NOMO-1 (cell line): Measurements from ENCODE around the gene TYRO3.
A peak's percentile ranks its signal among the peaks of the same experiment; 100 is the strongest.

ENCODE experiments used
- DNase-seq, 2 experiments: peaks; one replicate each; lab custom pipeline; 2025; ENCODE audit not compliant: unreplicated experiment in 2 of 2; lab: John Stamatoyannopoulos, UW

TYRO3 gene

DNA sequence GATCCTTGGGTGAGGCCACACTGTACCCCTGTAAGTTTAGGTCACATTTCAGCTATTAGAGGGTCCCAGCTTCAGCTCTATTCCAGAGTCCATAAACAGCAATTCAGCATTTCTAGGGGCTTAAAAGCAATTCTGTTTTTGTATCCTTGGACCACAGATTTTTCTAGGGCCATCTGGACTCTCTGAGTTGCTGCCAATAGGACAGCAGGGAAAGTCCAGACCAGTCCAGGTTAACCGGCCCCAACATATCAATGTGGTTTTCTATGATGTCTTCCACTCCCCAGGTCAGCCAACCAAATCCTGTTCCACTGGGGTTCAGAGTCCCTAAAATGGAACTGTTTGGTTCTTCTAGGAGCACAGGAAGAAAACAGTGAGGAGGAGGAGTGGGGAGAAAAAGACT lies 40.0 kb downstream of the TYRO3 start:
- no peak for DNase-seq

DNA sequence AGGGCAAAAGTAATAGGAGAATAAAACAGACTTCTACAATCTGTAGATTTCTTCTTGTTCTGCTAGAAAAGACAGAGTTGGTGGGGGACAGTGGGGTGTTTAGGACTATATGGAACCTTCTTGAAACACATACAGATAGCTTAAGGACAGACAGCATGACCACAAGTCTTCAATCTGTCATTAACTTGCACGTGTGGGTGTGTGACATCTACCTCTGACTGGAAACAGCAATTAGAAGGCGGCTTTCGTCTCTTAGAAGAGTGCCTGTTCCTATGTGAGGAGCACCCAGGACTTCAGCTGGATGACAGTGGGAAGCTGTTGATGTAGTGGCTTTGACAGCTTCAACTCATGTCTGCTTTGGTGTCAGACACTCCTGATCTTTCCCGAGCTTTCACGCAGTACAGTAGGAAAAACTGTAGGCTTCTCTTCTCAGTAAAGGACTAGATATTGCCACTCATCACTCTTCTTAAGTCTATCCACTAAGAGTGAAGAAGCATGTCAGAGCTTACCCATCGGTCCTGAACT lies 44.5 kb downstream of the TYRO3 start:
- DNase-seq: no peak

DNA sequence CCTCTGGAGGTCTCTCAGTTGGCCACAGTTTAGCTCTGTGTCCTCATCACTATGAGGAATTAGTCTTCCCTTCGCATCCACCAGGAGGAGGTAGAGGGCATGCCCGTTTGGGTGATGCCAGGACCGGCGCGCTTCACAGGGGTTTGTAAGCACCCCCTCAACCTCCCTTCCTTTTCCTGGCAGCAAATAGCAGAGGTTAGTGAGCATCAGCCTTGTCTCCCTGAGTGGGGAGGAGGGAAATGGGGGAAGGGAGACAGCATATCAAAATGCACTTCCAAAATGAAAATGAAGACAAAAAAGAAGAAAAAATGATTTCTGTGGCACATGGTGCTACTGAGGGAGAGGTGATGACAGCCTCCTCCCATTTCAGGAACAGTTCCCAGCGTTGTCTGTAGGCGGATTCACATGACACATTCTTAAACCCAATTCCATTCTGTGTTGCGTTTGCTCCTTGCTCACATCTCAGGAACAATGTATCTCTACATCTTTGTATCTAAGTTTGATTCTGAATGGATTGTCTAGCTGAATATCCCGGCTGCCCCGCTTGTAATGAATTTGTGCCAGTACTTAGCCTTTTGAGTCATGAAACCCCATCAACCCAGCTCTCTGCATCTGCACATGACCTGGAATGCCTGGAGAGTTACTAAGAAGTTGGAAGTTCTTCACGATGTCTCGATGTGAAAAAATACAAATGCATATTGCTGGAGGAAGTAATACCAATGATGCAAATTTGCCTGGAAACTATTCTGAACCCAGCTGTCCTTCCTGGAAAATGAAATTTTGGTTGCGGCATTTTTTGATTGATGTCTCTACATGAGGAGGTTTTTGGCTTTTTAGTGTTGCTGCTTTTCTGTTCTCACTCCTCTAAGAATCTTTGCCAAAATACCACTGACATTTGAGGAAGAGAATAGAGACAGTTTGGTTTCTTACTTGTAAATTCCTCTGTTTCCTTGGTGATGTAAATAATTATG lies 45.2 kb downstream of the TYRO3 start:
- DNase-seq: peak; percentile 63 to 72

DNA sequence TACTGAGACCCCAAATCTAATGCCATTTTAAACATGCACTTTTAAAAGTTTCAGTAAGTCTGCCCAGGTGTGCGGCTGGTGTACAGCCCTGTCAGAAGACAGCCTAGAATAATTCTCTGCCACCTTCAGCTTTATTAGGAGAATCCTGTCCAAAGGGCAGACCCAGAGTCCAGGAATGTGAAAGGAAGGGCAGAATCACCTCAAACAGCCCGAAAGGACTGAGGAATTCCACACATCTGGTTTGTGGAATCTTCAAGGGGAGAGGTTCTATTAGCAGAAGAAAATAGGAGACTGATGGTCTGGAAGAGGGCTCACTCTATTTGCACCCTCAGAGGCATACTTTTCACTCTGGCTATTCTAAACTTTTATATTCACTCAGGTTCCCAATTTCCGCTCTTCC lies 46.6 kb downstream of the TYRO3 start:
- no peak for DNase-seq

DNA sequence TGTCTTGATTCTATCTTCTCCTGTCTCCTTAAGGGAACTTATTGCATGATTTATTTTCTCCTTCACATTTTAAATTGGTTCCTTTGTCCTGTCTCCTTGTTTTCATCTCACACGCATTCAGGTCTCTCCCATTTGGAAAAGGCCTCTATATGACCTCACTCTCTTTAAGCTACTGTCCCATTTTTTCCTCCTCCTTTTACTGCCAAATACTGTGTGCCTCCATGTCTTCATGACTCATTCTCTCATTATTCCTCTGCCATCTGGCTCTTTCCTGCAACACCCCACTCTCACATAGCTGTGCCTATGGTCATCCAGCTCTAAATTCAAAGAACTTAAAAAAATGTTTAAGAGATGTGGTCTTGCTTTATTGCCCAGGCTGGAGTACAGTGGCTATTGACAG lies 48.0 kb downstream of the TYRO3 start:
- DNase-seq: no peak

DNA sequence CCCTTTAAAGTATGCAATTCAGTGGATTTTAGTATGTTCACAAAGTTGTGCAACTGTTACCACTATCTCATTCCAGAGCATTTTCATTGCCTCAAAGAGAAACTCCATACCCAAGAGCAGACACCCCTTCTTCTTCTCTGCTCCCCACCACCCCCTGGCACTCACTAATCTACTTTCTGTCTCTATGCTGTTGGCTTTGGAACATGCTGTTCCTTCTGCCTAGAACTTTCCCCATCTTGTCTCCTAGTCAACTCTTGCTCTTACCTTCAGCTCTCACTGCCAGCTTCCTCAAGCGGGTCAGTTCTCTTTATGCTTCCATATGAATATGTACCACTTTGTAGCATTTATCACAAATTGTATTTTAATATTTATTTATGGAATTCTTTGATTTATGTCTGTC lies 50.1 kb downstream of the TYRO3 start:
- no peak for DNase-seq

DNA sequence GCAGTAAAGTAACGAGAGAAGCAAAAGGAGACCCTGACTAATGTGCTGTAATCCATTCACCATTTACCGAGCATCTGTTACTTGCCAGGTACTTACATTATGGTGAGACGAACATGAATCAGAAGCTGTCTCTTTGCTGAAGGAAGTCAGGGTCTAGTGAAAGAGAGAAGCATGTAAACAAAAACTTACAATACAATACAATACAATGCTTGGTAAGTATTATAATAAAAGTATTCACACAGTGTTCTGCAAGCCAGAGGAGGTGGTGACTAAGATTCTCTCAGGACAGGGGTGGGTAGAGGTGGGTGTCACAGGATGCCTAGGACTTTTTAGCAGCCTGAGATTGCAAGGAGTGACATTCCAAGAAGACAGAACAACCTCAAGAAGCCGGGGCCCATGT lies 51.0 kb downstream of the TYRO3 start:
- DNase-seq: no peak

DNA sequence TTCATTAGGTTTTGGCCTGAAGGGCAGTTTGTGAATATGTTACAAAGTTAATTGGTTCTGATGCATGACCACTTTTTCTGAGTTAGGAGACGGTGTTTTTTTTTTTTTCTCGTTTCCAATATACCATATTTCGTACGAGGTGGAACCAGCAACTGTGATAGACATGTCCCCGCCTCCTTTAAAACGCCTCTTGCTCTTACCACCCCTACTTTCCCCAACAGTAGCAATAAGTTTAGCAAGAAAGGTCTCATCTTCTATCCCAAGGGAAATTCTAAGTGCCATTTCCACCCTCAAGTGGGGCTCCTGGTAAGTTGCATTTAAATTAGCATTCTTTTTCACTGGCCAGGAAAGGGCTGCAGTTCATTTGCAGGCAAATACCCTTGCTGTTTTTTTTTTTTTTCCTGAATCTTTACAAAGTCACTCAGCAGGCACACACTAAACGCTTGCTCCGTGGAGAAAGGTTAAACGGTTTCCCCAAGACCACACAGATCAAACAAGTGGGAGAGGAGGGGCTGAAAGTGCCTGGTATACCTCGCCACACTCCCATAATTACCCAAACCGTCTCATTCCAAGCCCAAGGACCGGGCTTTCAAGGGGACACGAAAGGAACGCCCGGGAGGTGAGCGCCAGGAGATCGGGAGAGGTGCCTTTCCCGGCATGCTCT lies 61.7 kb downstream of the TYRO3 start:
- no peak for DNase-seq

DNA sequence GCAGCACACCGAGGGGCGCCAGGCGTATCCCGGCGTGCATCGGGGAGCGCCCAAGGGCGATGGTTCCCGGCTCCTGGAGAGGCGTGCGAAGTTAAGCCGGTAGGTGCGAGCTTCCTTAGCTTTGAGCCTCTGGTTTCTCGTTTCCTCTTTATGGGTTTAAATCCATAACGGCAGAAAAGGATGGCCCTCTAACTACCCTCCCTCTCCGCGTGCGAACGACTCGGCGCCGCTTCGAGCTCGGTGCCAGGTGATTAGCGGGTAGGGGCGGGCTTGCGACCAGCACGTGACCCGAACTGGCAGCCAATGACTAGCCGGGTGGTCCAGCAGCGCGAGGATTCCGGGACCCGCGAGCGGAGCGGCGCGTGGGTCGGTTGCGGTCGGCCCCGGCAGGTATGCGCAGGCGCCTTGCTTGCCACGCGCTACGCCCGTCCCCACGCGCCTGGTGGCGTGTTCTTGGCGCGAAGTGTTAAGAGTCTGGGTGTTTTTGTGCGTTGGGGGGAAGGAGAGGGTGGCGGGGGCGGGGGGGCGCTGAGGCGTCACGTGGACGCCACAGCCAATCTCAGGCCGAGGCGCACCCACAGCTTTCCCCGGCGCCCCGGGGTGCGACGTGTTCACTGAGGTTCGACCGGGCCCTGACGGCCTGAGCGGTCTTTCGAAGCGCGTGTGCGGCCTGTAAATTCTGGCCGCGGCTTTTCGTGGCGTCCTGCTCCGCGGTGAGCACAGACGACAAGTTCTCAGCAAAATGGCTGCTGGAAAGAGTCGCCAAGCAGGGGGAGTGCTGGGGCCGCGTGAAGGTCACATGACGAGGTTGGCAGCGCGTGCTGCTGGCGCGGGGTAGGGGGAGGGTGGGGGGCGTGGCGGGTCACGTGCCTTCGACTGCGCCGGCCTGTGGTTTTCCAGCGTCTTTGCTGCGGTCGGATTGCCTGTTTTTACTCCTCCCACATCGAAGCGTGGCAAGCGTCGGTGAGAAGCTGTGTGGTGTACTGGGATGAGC lies 62.5 kb downstream of the TYRO3 start:
- peak; percentile 88 to 89 for DNase-seq

DNA sequence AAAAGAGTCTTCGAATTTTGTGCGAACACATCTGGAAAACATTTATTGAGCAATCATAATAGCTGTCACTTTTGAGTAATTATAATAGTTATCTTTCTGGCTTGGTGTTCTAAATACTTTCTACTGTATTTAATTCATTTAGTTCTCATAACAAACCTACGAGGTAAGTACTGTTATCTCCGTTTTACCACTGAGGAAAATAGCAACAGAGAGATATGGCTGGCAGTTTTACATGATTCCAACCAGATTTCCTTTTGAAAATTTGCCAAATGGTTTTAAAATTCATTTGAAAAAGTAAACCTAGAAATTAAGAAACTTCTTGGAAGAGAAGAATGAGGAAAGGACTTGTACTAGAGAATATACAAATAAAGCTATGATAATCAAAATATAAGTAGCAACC lies 63.9 kb downstream of the TYRO3 start:
- DNase-seq: no peak

DNA sequence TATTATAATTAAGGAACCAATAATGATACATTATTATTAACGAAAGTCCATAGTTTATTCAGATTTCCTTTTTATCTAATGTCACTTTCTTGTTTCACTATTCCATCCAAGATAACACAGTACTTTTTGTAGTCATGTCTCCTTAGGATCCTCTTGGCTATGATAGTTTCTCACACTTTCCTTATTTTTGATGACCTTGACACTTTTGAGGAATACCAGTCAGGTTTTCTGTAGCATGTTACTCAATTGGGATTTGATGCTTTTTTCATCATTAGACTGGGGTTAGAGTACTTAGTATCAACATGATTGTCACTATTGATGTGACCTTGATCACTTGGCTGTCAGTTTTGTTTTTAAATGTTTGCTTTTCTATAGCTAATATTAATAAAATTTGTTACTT lies 68.2 kb downstream of the TYRO3 start:
- DNase-seq: no peak

DNA sequence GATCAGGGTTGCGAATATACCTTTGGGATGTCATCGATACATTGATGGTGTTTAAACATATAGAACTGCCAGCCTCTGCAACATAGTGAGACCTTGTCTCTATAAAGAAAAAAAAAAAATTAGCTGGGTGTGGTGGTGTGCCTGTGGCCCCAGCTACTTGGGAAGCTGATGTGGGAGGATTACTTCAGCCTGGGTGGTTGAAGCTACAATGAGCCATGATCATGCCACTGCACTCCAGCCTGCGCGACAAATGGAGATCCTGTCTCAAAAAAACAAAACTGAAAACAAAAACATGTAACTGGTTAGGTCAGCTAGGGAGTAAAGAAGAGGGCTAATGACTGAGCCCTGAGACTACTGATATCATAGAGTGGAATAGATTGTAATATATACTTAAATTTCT lies 70.5 kb downstream of the TYRO3 start:
- DNase-seq: no peak

DNA sequence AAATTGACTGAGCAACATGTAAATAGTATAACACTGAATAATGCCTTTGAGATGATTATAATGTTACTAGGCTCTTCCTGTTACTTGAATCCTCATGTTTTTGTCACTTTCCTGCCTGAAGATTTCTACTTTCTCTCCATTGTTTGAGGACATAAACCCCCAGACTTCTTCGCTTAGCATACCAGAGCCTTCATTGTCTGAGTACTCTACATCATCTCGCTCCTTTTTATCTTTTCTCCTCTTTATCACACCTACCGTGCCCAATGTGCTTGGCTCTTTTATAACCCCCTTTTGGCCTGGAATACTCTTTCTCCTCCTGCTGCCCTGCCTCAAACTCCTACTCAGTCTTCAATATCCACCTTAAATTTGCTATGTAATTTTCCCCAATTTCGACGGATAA lies 70.9 kb downstream of the TYRO3 start:
- no peak for DNase-seq

DNA sequence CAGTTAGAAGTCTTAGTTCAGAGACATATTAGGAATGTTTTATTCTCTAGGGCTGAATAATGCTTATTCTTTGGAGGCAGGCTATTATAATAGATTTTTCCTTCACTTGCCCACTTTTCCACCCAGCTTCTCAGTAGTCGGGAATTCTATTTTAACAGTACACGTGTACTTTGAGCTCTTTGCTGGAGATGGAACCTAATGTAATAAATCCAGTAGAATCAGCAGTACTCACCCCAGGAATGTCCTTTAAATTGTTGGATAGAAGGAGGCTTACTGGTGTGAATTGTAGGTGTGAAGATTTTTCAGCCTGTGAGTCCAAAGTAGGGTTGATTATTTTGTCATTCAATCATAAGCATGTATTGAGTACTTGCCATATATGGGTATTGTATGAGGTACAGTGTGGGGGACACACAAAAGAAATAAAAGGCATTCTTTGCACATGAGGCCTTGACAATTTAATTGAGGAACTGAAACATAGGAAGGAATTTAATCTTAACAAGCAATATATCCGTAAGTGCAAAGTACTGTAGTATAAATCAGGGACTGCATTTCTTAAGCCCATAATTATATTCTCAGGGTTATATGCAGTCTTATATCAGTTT lies 71.7 kb downstream of the TYRO3 start:
- peak in 1 of 2 experiments; percentile 73 for DNase-seq

DNA sequence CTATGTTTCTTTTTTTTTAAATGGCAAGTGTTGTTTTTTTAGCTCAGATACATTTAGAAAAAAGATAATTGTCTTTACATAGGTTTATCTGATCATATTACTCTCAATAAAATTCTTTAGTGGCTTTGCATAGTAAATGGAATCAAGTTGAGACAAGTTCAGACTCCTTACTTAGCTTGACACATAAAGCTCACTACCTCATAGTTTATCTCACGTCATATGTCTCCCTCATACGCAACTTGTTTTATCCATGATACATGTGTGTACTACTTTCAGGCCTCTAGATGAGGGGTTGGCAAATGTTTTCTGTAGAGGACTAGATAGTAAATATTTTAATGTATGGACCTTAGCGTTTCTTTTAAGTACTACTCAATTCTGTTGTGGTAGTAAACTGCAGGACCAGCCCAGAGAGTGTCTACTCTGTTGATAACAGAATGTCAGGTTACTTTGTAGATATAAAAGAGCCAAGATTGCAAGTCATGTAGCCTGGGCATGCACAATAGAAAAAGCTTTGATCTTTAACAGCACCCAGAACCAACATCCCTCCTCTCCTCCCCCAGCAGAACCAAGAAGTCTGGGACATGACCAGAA lies 73.0 kb downstream of the TYRO3 start:
- DNase-seq: no peak
